GM18499 (cell line): ENCODE measurements around the gene NDUFA13.

Experiments used
- ATAC-seq: cut with Tn5 transposase; IDR thresholded peaks from one replicate; pipeline ENCODE4 v1.9.1; 2021; ENCODE audit warnings: moderate number of reproducible peaks; ENCODE audit not compliant: insufficient read depth, unreplicated experiment

NDUFA13 gene

DNA sequence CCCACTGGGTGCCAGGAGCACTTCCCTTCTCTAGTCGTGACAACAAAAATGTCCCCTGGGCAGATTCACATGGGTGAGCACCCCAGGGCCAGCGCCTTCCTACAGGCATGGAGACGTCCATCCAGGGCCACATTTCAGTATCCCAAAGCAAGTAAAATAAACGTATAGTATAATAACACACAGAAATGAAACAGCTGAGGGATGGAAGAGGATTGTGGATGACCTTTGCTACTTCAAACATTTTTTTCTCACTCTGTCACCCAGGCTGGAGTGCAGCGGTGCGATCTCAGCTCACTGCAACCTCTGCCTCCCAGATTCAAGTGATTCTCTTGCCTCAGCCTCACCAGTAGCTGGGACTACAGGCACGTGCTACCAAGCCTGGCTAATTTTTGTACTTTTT lies 50.3 kb downstream of the NDUFA13 start:
- no peak for ATAC-seq

DNA sequence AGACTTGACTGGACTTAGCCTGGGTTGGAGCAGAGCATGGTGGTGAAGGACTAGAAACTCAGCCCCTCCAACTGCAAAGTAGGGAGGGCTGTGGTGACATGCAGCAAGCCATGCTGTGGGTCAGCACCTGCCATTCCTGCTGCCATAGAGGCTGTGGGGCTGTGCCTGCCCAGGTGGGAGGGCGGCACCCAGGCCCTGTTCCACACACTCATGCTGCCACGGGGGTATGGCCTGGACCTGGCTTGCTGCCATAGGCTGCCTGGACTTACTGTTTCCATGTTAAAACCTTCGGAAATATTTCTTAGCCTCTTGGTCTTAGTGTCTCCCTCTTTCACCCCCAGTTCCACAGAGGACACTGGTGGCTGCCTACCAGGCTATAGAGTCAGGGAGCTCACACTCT lies 51.4 kb downstream of the NDUFA13 start:
- no peak for ATAC-seq

DNA sequence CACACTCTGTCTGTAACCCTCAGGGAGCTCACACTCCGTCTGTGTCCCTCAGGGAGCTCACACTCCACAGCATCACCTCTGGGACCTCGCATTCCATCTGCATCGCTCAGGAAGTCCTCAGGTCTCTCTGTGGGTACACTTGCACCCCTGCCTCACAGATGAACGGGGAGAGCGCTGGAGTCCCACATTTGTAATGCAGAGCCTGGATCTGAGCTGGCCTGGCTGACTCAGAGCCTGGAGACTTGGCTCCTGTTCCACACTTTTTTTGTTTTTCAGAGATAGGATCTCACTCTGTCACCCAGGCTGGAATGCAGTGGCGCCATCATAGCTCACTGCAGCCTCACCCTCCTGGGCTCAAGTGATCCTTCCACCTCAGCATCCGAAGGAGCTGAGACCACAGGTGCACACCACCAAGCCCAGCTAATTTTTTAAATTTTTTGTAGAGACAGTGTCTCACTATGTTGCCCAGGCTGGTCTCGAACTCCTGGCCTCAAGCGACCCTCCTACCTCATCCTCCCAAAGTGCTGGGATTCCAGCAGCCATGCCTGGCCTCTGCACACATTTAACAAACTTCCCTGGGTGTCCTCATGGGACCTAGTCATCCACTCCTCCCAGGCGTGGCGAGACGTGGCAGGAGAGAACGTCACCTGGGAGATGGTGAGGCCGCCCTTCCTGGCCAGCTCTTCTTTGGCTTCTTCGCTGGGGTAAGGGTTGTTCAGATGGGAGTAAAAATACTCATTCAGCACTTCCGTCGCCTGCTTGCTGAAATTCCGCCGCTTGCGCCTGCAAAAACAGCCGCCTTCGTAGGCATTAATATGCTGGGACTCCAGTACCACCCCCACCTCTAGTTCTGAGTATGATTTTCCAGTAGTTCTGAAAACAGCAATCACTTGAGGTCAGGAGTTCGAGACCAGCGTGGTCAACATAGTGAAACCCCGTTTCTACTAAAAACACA lies 53.1 kb downstream of the NDUFA13 start:
- ATAC-seq = no peak

DNA sequence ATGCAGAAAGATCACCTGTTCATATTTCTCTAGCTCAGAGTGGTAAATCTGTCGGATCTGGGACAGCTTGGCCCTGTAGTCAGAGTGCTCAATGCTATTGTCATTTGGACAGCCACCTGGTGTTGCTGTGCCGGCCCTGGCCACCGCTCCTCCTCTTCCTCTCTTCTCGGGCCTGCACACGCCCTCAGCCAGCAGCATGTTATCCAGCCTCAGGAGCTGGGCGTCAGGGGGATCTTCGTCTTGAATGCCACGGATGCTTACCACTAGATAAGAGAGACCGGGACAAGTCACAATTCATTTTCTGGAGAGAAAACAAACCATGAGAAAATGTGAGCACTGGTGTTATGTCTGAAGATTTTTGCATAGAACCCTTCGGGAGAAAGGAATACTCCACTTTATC lies 54.5 kb downstream of the NDUFA13 start:
- no peak for ATAC-seq

DNA sequence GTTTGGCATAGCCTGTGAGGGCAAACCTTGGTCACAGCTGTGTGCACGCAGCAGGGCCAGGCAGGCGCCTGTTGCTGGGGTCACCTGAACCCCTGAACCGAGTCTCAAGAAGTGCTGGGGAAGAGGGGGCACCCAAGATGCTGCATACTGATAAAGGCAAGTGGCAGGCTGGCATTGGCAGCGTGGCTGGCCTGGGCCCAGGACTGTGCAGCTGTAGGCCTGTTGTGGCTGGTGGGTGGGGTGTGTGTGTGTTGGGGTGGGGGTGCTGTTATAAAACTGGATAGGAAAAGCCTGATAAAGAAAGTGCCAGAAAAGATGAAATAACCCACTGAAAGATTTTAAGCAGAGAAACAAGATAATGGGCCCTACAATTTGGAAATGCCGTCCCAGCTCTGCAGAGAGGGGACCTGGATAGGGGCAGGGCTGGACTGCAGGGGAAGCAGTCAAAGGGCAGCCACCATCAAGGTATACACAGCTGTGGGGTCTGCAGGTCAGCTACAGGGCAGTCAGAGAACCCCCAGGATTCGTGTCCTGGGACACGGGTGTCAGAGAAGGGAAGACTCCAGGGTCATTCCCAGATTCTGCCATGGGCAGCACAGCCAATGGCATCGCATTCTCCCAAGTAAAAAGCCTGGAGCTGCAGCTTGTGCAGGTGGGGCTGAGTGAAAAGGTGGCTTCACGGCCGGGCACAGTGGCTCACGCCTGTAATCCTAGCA lies 55.2 kb downstream of the NDUFA13 start:
- ATAC-seq = no peak

DNA sequence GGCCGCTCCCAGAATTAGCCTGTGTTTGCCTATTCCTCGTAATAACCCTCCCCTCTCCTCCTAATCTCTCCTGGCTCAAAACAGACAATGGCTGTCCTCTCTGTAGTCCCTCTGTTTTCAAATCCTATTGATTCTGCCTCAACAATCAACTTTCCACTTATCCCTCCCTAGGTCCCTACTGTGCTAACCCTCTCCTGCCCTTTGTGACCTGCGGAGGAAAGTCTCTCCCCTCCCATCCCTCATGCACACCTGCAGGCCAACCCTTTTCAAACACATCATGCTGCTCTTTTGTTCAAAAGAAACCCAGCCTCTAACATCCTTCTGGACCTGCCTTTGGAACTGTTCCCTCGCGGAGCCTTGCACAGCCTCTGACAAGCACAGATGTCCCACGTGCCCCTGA lies 59.4 kb downstream of the NDUFA13 start:
- no peak for ATAC-seq
